ENCODE measurements around the gene PLGRKT. TPM values are rescaled to one million over a fixed set of nuclear protein-coding genes. Genes with fewer than 3 reads are reported as not detected.

PLGRKT gene
- total RNA-seq, 1 donor from 2014 or later, result 11.1 TPM

GRCh38 chr9:5315187-5315923 is 122.4 kb downstream of the PLGRKT start:
- Mint-ChIP-seq H3K27me3 (ENCODE audit: low read depth) (peaks cover 21% of the 10 kb centered on the region), H3K4me1 (ENCODE audit: low read depth) (no peaks in the 10 kb centered on the region), H3K4me3 (ENCODE audit: unreplicated experiment) (no peak overlapping the region), H3K36me3 (ENCODE audit: low read depth) (peaks cover 7% of the 10 kb centered on the region), H3K27ac (ENCODE audit: unreplicated experiment) (no peak overlapping the region), H3K9me3 (ENCODE audit: low read depth) (peaks cover 17% of the 10 kb centered on the region)
- TF ChIP-seq, protein P1, sequence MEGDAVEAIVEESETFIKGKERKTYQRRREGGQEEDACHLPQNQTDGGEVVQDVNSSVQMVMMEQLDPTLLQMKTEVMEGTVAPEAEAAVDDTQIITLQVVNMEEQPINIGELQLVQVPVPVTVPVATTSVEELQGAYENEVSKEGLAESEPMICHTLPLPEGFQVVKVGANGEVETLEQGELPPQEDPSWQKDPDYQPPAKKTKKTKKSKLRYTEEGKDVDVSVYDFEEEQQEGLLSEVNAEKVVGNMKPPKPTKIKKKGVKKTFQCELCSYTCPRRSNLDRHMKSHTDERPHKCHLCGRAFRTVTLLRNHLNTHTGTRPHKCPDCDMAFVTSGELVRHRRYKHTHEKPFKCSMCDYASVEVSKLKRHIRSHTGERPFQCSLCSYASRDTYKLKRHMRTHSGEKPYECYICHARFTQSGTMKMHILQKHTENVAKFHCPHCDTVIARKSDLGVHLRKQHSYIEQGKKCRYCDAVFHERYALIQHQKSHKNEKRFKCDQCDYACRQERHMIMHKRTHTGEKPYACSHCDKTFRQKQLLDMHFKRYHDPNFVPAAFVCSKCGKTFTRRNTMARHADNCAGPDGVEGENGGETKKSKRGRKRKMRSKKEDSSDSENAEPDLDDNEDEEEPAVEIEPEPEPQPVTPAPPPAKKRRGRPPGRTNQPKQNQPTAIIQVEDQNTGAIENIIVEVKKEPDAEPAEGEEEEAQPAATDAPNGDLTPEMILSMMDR (IDR thresholded peaks at IDR 0.05), result no peak
- no peak for DNase-seq (ENCODE audit: low spot score)

DNA sequence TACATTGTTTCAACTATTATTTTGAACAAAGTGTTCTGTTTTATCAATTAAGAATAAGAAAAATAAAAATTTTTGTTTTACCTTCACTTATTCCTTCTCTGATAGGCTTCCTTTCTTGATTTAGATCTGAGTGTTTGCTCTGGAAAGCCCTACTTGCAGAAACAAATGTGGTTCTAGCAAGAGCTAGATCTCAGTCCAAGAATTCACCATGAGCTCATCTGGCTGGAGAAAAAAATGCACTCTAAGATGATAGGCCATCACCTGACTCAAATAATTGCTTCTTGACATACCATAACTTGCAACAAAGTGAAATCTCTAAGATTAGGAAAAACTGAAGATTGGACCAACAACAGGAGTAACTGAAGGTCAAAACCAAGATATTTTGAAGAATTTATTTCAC is 126.9 kb downstream of the PLGRKT start:
- H3K36me3 Mint-ChIP-seq (ENCODE audit: low read depth), result peaks cover 8% of the 10 kb centered on the region
- no peak overlapping the region for H3K4me3 Mint-ChIP-seq (ENCODE audit: unreplicated experiment)
- no peak for DNase-seq (ENCODE audit: low spot score)
- TF ChIP-seq, protein P1 (IDR thresholded peaks at IDR 0.05), result no peak
- H3K27me3 Mint-ChIP-seq (ENCODE audit: low read depth), result peaks cover 31% of the 10 kb centered on the region
- peaks cover 14% of the 10 kb centered on the region for H3K9me3 Mint-ChIP-seq (ENCODE audit: low read depth)
- H3K4me1 Mint-ChIP-seq (ENCODE audit: low read depth), result no peaks in the 10 kb centered on the region
- no peak overlapping the region for H3K27ac Mint-ChIP-seq (ENCODE audit: unreplicated experiment)

Other genes with a start within 250 kb of the PLGRKT start
- gene INSL4, start 206.5 kb downstream of the PLGRKT start, total RNA-seq, result not detected in 3 replicates
- not detected in 3 replicates for gene RLN2, start 133.2 kb downstream of the PLGRKT start, total RNA-seq
- not detected in 3 replicates for gene RLN1, start 98.0 kb downstream of the PLGRKT start, total RNA-seq
- gene CD274, start 12.6 kb upstream of the PLGRKT start, total RNA-seq, result 0.12 to 0.67 TPM in 2 of 3 replicates, not detected in the other
- gene PDCD1LG2, start 72.6 kb upstream of the PLGRKT start, total RNA-seq, result 0.73 to 1.3 TPM (median 1.1 TPM) in 3 replicates
- 34.4 to 40.7 TPM (median 39.3 TPM) in 3 replicates for gene RIC1, start 191.2 kb upstream of the PLGRKT start, total RNA-seq

All from chondrocyte (in vitro differentiated cells).